Mucosa of rectum (tissue), 2 donors: ENCODE results near the gene STARD13.

Source experiments
- H3K27ac ChIP-seq, 2 donors: one replicate each; pipeline ENCODE4 v1.7.0; 2013; ENCODE audit warnings: inconsistent platforms in 2 of 2, low read depth in 2 of 2, low read length in 2 of 2
- H3K27me3 ChIP-seq, 2 donors: one replicate each; pipeline ENCODE4 v1.7.0; 2013; ENCODE audit warnings: low read length in 2 of 2; ENCODE audit not compliant: control insufficient read depth in 2 of 2, insufficient read depth in 2 of 2
- H3K36me3 ChIP-seq, 2 donors: one replicate each; pipeline ENCODE4 v1.7.0; 2013; ENCODE audit warnings: low read length in 2 of 2; ENCODE audit not compliant: control insufficient read depth in 2 of 2, insufficient read depth in 2 of 2
- H3K4me1 ChIP-seq, 2 donors: one replicate each; pipeline ENCODE4 v1.7.0; 2013; ENCODE audit warnings: low read length in 2 of 2, mild to moderate bottlenecking in 1 of 2; ENCODE audit not compliant: control insufficient read depth in 2 of 2, insufficient read depth in 2 of 2
- H3K4me3 ChIP-seq, 2 donors: one replicate each; pipeline ENCODE4 v1.7.0; 2013; ENCODE audit warnings: low read length in 2 of 2
- H3K9ac ChIP-seq, 2 donors: one replicate each; pipeline ENCODE4 v1.7.0; 2013; ENCODE audit warnings: low read length in 2 of 2, low read depth in 1 of 2, mild to moderate bottlenecking in 1 of 2
- H3K9me3 ChIP-seq, 2 donors: one replicate each; pipeline ENCODE4 v1.7.0; 2013; ENCODE audit warnings: low read length in 2 of 2; ENCODE audit not compliant: control insufficient read depth in 2 of 2
- donor health status: healthy.
- donor health status: Normal muscosa, but diverticular disease.

STARD13 gene

DNA sequence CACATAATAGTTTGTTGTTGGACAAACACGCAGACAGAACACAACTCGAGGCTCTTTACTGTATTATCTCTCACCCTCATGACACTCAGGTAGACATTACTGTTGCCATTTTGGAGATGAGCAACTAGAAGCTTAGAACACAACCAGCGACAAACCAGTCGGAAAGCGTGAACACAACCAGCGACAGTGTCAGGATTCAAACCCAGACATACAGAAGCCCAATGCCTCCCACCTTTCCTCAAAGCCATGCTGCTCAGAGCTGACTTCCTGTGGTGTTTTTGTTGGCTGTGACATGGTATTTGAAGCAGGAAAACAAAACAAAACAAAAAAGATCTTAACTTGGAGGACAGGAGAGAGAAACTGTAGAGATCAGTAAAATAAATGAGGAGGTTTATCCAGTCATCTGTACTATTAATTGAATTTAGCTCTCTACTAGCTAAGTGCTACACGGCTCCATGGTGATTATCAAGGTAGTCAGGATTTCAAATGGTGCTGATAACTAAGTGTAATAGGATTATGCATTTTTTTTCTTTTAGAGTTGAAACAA lies 92.1 kb downstream of the STARD13 start:
- H3K27ac ChIP-seq: no peak overlapping the region
- no peak overlapping the region for H3K9ac ChIP-seq
- peaks cover 3 to 8% of the 10 kb centered on the region in 2 donors for H3K4me1 ChIP-seq
- no peaks in the 10 kb centered on the region for H3K27me3 ChIP-seq
- no peak overlapping the region for H3K4me3 ChIP-seq
- no peaks in the 10 kb centered on the region for H3K36me3 ChIP-seq
- H3K9me3 ChIP-seq: no peaks in the 10 kb centered on the region

DNA sequence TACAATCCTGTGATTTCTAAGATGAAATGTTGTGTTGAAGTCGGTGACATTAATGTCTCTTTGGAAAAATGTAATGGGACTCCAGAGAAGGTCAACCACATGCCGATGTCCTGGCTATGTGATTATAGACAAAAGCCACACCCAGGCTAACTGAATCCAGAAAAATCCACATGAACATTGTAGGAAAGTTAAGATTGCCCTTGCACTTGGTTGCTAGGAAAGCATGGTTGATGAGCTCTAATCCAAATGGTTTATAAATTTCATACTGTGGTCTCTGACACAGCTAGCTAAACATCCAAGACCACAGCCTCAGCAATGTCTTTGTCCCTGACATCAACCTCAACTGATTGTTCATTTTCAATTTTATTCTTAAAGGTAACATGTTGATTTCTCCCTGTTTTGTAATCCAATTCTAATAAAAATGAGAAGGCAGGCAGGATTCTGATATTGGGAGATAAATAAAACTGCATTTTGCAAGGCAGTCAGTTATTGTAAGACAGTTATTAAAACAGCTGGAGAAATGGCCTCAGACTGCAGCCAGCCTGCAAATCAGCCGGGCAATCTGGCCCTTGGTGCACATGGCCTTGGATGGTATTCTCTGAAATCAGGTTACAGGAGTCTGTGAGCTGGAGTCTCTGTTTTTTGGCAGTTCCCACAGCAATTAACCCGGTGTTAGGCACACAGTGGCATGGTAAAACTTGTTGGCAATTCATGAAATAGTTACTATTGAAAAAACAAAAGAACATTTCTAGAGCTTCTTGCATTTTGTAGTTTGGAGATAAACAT lies 93.9 kb downstream of the STARD13 start:
- H3K27ac ChIP-seq: peak overlapping the region in 1 of 2 donors; percentile 2
- no peak overlapping the region for H3K9ac ChIP-seq
- H3K27me3 ChIP-seq: no peaks in the 10 kb centered on the region
- no peak overlapping the region for H3K4me3 ChIP-seq
- no peaks in the 10 kb centered on the region for H3K9me3 ChIP-seq
- H3K4me1 ChIP-seq: peaks cover 3 to 8% of the 10 kb centered on the region in 2 donors
- H3K36me3 ChIP-seq: no peaks in the 10 kb centered on the region

DNA sequence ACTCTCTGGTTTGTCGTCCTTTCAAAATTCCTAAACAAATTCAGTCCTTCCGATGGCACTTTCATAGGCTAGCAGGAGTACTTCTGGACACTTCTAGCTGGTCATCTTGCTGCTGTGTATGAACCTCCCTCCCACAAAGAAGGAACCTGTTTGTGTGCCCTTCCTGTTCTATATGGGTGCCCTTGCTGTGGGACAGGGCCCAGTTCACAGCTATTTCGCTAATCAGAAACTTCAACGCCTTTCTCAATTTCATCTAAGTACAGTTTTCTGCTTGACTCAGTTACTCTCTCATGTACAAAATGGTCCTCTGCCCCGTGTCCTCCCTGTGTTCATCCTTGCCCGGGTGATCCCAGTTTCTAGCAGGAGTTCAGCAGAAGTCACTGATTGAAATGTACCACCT lies 96.1 kb downstream of the STARD13 start:
- Histone ChIP-seq H3K4me1 (peaks cover 0 to 3% of the 10 kb centered on the region in 2 donors), H3K27me3 (no peaks in the 10 kb centered on the region), H3K36me3 (no peaks in the 10 kb centered on the region), H3K9me3 (no peaks in the 10 kb centered on the region), H3K27ac (no peak overlapping the region), H3K4me3 (no peak overlapping the region), H3K9ac (no peak overlapping the region)

DNA sequence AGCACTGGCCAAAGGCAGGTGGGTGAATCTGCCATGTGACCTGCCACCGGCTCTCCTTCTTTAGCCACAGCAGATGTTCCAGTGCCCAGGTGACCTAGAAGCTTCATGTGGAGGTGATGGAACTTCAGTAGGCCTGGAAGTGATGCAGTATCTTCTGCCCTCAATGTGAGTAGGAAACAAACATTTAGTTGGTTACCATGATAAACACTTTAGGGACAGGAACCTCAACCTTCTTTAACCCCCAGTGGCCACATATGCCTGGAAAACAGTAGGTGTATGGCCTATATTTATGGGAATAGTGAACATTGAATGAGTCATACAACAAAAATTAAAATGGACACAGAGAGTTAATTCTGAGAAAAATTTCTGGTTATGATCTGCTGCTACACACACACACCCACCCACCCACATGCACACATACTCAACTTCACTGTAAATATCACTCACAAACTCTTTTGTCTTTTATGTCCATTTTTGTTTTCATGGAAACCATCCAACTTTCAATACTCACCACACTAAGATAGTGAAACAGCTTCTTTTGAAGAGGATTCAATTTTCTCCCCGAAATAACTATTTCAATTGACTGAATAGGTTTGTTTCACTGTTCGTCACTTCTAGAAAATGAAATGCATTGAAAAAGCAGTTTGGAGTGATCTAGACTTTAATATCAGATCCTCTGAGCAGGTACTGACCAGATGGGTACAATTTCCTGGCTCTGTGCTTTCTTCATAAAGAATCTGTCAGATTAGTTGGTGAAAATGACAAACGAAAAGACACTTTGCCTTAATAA lies 97.3 kb downstream of the STARD13 start:
- Histone ChIP-seq H3K36me3 (no peaks in the 10 kb centered on the region), H3K4me3 (no peak overlapping the region), H3K9me3 (no peaks in the 10 kb centered on the region), H3K4me1 (peaks cover 0 to 3% of the 10 kb centered on the region in 2 donors), H3K27me3 (no peaks in the 10 kb centered on the region), H3K9ac (no peak overlapping the region), H3K27ac (no peak overlapping the region)

DNA sequence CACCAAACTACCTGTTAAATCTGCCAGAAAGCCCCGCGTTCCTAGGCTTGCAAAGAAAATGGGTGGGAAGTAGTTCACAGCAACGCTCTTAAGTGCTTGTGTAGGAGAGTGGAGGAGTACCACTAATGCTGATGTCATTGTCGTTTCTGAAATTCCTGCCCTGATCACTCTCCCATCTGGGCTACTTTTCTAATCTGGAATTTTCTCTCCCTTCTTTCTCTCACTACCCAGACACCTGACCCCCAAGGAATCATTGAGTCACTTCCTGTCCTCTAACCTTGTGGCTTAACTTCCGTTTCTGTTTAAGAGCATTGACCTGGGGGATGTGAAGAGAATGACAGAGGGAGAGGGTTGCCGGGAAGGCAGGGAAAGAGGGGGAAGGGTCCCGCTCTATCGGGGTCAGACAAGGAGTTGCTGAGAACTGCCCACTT lies 98.7 kb downstream of the STARD13 start:
- Histone ChIP-seq H3K9me3 (no peaks in the 10 kb centered on the region), H3K9ac (no peak overlapping the region), H3K27ac (no peak overlapping the region), H3K4me3 (no peak overlapping the region), H3K27me3 (no peaks in the 10 kb centered on the region), H3K4me1 (peaks cover 0 to 3% of the 10 kb centered on the region in 2 donors), H3K36me3 (no peaks in the 10 kb centered on the region)

DNA sequence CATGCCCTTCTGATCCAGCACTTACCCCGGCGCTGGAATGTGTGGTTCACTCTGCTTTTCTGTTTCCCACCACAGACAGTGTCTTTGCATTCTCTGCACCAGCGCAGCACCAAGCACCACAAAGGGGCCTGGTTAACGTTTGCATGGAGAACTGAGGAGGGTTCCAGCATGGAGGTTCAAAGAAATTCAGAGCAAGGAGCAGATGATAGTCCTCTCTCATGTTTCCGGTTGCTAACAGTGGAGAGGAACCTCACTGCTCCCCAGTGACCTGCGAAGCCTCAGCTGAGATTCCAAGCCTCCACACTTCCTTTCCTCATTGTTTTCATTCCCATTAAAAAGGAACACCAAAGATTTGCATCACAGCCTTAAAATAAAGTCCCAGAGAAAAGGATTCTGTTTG lies 99.7 kb downstream of the STARD13 start:
- Histone ChIP-seq H3K9ac (no peak overlapping the region), H3K9me3 (no peaks in the 10 kb centered on the region), H3K4me1 (no peaks in the 10 kb centered on the region), H3K27me3 (no peaks in the 10 kb centered on the region), H3K4me3 (no peak overlapping the region), H3K27ac (no peak overlapping the region), H3K36me3 (no peaks in the 10 kb centered on the region)

DNA sequence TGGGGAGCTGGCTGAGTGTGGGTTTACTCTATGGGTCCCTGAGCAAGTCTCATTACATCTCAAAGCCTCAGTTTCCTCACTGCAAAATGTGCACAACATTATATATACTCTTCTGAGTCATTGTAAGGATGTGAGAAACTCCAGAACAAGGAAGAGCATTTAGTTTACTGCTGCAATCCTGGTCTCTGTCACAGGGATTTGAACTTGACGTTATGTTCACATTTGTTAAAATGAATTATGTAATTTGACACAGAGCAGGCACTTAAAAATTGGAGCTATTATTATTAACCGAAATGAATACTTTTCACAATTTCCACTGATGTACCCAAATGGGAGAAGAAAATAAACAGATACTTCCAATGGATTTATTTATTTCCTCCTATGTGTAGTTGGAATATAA lies 101.0 kb downstream of the STARD13 start:
- Histone ChIP-seq H3K4me1 (no peaks in the 10 kb centered on the region), H3K36me3 (no peaks in the 10 kb centered on the region), H3K4me3 (no peak overlapping the region), H3K27me3 (no peaks in the 10 kb centered on the region), H3K9me3 (no peaks in the 10 kb centered on the region), H3K9ac (no peak overlapping the region), H3K27ac (no peak overlapping the region)

DNA sequence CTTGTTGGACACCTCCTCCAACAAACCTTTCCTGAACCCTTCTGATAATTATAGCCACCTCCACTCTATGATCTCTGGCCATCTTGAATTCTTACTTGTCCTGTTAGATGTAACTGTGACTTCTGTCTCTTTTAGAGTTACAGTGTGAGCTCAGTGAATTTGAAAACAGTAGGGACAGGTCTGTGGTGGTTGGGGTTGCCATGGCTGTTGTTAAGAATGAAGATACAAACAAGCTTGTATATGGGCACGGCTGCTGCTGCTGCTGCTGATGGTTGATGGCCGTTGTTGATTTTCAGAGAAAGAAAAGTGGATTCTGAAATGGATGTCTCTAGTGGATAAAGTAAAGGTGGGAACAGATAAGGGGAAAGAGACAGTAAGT lies 101.5 kb downstream of the STARD13 start:
- Histone ChIP-seq H3K4me3 (no peak overlapping the region), H3K4me1 (no peaks in the 10 kb centered on the region), H3K36me3 (no peaks in the 10 kb centered on the region), H3K9me3 (no peaks in the 10 kb centered on the region), H3K9ac (no peak overlapping the region), H3K27me3 (no peaks in the 10 kb centered on the region), H3K27ac (no peak overlapping the region)

DNA sequence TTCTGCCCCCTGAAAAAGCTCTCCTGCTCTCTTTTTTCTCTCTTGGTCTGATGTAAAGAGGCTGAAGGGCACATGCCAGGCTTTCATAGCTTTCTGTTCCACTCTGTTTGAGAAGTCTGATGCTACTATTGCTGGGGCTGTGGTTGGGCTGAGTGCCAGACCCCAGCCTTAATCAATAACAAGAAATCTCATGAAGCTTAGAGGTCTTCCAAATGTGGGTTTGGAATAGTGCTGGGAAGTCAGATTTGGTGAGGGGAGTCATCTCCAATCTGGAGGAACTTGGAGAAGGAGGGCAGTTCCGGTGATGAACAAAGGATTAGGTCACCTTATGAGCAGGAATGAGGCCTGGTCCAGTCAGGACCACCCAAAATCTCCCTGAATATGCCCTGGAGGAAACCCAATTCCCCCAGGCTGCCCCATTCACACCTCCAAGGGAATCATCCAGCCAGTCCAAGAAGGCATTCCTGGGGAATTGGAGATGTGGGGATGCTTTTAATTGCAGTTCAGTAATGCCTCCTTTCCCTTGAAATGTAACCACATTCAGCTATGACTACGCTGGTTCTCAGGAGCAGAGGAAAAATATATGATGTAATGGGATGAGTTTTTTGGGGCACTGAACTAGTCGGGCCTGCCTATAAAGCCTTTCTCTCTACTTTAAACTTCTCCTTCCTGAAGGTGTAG lies 102.0 kb downstream of the STARD13 start:
- no peaks in the 10 kb centered on the region for H3K27me3 ChIP-seq
- H3K9me3 ChIP-seq: no peaks in the 10 kb centered on the region
- no peaks in the 10 kb centered on the region for H3K4me1 ChIP-seq
- no peaks in the 10 kb centered on the region for H3K36me3 ChIP-seq
- no peak overlapping the region for H3K27ac ChIP-seq
- no peak overlapping the region for H3K9ac ChIP-seq
- H3K4me3 ChIP-seq: no peak overlapping the region

DNA sequence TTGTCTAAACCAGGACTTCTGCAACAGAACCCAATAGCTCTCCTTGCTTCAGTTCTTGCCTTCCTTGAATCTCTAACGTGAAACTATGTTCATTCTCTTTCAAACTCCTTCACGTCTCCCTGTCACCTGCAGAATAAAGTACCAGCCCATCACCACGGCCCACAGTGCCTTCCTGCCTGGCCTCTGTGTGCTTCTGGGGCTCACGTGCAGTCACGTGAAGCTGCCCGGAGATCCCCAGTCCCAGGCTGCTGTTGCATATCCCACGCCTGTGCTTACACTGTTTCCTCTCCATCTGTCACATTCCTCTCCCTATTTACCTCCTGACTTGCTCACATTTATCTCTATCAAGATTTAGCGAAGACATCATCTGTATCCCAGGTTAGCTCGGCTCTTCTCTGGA lies 102.8 kb downstream of the STARD13 start:
- Histone ChIP-seq H3K9me3 (no peaks in the 10 kb centered on the region), H3K36me3 (no peaks in the 10 kb centered on the region), H3K9ac (no peak overlapping the region), H3K4me1 (no peaks in the 10 kb centered on the region), H3K4me3 (no peak overlapping the region), H3K27me3 (no peaks in the 10 kb centered on the region), H3K27ac (no peak overlapping the region)
